GM12801 (cell line): ENCODE measurements around the gene RAD51B.

Source experiments
- CTCF ChIP-seq: IDR thresholded peaks from one replicate; pipeline ENCODE4 v1.5.1; 2011; ENCODE audit warnings: control low read depth; ENCODE audit not compliant: insufficient read length; ENCODE audit errors: extremely low read depth

Gene RAD51B

GRCh38 chr14:68662392-68662791 is 842.8 kb downstream of the RAD51B start:
- no peak for TF ChIP-seq CTCF

GRCh38 chr14:68663385-68664076 is 844.0 kb downstream of the RAD51B start:
- TF ChIP-seq CTCF, result no peak

- TF ChIP-seq CTCF, result no peak
Measured at GRCh38 chr14:68664225-68664681, 844.7 kb downstream of the RAD51B start.

GRCh38 chr14:68665131-68665530 is 845.6 kb downstream of the RAD51B start:
- no peak for TF ChIP-seq CTCF

- no peak for TF ChIP-seq CTCF
Measured at GRCh38 chr14:68665792-68666204, 846.2 kb downstream of the RAD51B start.

- no peak for TF ChIP-seq CTCF
Measured at GRCh38 chr14:68666236-68666635, 846.7 kb downstream of the RAD51B start.

GRCh38 chr14:68666899-68667298 is 847.3 kb downstream of the RAD51B start:
- TF ChIP-seq CTCF, result no peak

- TF ChIP-seq CTCF, result no peak
Measured at GRCh38 chr14:68667313-68667791, 847.8 kb downstream of the RAD51B start.
